ENCODE data around the gene KRTAP20-1.

- TF ChIP-seq CTCF (conservative IDR thresholded peaks at IDR 0.05) (no peak), EZH2 (IDR thresholded peaks at IDR 0.05; ENCODE audit: low read depth) (no peak)
Observed at GRCh38 chr21:30634906-30635305, 18.7 kb downstream of the KRTAP20-1 start, which contains the start of gene KRTAP20-2.

Data from PC-9 (cell line).